Kidney epithelial cell (primary cell): ENCODE data around the gene ASCL2. TPM values are rescaled to one million over a fixed set of nuclear protein-coding genes. Genes with fewer than 3 reads are reported as not detected.

Experiments used
- DNase-seq: peaks from one replicate; pipeline ENCODE4 v3.0.0-alpha.2; 2010; ENCODE audit warnings: low read depth
- H3K27me3 ChIP-seq: 2 replicates; pipeline ENCODE4 v1.6.0; 2011; ENCODE audit warnings: low read length; ENCODE audit not compliant: control insufficient read depth, insufficient read depth
- H3K36me3 ChIP-seq: 2 replicates; pipeline ENCODE4 v1.5.1; 2011; ENCODE audit warnings: low read length; ENCODE audit not compliant: control insufficient read depth, insufficient read depth
- H3K4me3 ChIP-seq: 2 replicates; pipeline ENCODE4 v1.5.1; 2011; ENCODE audit warnings: low read depth, mild to moderate bottlenecking, control low read depth, low read length
- total RNA-seq: library from RNA; depleted of rRNA; stranded (reverse); fragments of >200 nt; gene quantifications from 2 replicates; pipeline ENCODE4 v1.2.3, GENCODE V29; 2015
- TF ChIP-seq, protein P1 (sequence below): IDR thresholded peaks from 2 replicates; pipeline ENCODE4 v1.5.1; 2011; ENCODE audit warnings: mild to moderate bottlenecking, moderate library complexity, low read length, control low read depth, inconsistent platforms; ENCODE audit not compliant: insufficient read depth, poor library complexity, severe bottlenecking

The ASCL2 gene
- total RNA-seq, 1 donor from 2014 or later = not detected

DNA sequence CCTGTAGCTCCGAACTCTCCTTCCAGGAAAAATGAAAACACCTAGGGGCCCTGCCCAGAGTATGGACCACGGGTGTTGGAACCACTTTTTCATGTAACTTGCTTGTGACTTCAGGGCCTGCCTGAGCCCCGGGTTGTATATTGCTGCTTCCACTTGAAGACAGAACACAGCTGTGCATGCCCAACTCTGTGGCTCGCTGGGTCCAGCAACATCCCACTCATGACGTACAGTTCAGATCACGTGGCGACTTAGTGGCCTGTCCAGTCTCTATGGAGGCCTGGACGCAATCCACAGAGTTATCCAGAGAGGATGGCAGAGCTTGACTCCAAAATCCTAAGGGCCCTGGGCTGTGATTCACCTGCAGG lies 24.5 kb upstream of the ASCL2 start:
- peaks cover 13% of the 10 kb centered on the region for H3K27me3 ChIP-seq
- H3K4me3 ChIP-seq = no peak overlapping the region
- no peaks in the 10 kb centered on the region for H3K36me3 ChIP-seq
- TF ChIP-seq, protein P1, sequence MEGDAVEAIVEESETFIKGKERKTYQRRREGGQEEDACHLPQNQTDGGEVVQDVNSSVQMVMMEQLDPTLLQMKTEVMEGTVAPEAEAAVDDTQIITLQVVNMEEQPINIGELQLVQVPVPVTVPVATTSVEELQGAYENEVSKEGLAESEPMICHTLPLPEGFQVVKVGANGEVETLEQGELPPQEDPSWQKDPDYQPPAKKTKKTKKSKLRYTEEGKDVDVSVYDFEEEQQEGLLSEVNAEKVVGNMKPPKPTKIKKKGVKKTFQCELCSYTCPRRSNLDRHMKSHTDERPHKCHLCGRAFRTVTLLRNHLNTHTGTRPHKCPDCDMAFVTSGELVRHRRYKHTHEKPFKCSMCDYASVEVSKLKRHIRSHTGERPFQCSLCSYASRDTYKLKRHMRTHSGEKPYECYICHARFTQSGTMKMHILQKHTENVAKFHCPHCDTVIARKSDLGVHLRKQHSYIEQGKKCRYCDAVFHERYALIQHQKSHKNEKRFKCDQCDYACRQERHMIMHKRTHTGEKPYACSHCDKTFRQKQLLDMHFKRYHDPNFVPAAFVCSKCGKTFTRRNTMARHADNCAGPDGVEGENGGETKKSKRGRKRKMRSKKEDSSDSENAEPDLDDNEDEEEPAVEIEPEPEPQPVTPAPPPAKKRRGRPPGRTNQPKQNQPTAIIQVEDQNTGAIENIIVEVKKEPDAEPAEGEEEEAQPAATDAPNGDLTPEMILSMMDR = no peak
- no peak for DNase-seq

DNA sequence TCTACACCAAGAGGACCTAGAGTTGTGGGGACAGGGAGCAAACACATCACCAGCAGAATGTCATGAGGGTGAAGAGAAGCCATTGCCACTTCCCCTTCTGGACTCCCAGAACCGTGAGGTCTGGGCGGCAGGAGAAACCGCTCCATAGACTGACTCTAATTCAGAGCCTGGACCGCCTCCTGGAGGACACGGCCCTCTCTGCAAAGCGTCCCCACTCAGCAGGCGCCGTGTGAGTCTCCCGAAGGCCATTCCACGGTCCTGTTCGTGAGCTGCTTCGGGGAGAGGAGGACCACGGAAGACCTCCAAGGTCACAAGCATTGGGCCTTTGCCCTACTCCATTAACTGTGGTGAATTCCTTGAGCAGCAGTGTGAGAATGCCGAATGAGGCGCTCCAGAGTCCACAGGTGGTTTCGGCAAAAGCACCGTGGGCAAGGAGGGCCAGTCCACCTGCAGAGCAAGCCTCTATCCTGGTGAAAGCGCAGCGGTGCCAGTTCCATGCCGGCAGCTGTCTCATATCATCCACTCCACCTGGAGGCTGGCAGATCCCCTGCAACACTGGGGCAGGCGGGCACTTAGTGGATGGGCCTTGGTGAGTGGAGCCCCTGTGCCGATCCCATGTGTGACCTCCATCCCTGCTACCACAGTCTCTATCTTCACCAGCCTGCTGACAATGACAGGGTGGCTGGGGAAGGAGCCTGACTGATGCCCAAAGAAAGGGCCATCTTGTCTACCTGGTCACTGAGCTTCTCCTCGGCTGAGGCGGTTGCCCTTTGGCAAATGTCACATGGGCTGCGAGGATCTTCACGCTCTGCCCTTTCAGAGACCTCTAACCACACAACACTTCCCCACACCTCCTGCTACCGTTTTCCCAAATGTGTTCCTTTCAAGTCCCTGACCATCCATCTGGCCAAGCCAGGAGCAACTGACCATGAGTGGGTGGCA lies 23.9 kb upstream of the ASCL2 start:
- no peak overlapping the region for H3K4me3 ChIP-seq
- no peak for DNase-seq
- H3K36me3 ChIP-seq = no peaks in the 10 kb centered on the region
- H3K27me3 ChIP-seq = peaks cover 12% of the 10 kb centered on the region
- TF ChIP-seq, protein P1 = no peak

DNA sequence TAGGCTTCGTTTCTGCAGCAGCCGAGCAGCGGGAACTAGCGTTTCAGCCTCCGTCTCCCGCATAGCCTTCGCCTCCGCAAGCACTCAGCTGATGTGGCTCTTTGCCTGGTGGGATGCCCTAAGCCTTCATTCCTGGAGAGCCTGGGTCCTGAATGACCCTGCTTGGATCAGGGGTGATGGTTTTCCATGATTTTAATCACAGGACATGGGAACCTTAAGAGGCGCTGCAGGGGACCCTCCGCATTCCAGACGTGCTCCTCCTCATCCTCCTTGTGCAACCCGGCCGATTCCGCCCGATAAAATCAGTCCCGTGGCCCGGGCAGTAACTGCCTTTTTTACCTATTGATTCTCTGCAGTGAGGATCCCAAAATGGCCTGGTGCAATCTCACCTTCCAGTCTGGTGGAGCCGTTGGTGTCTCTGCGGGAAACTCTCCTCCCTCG lies 23.2 kb upstream of the ASCL2 start:
- TF ChIP-seq, protein P1 = no peak
- no peak for DNase-seq
- no peaks in the 10 kb centered on the region for H3K36me3 ChIP-seq
- peaks cover 14% of the 10 kb centered on the region for H3K27me3 ChIP-seq
- H3K4me3 ChIP-seq = no peak overlapping the region

DNA sequence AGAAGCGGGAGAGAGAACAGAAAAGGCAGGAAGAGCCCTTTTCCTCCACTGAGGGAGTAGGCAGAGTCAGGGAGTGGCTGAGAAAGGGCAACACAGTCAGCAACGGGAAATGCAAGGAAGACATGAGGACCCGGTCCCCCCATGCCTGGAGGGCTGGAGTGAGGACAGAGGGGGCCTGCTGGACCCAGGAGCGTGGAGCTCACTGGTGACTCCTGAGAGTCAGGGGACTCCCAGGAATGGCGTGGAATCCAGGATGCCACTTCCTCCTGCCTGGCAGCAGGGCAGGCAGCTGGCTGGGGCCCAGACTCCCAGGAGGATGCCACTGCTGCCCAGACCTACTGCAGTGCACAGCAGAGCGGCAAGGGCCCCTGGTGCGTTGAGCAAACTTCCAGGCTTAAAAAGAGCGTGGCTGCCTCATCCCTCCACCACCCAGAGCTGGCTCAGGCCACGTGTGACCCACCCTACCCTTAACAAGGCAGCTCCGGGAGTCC lies 20.0 kb upstream of the ASCL2 start:
- Histone ChIP-seq H3K27me3 (peaks cover 21% of the 10 kb centered on the region), H3K4me3 (no peak overlapping the region), H3K36me3 (no peaks in the 10 kb centered on the region)
- no peak for DNase-seq
- TF ChIP-seq, protein P1 = no peak

DNA sequence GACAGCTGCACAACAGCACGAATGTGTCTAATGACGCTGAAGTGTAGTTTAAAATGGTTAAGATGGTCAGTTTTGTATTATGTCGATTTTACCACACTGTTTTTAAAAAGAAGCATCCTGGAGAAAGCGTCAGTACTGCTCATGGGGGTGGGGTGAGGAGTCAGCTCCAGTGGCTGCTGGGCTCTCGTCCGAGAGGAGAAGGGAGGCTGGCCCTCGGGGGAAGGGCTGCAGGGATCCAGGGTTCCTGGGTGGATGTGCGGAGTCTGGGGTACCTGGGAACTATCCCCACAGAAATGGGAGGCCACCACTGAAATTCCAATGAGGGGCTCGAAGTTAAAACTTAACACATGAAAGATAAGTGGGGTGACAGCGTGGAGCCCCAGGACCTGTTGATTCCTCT lies 19.5 kb upstream of the ASCL2 start:
- no peak for DNase-seq
- Histone ChIP-seq H3K4me3 (no peak overlapping the region), H3K27me3 (peaks cover 20% of the 10 kb centered on the region), H3K36me3 (no peaks in the 10 kb centered on the region)
- TF ChIP-seq, protein P1 = no peak
